GM18867 (cell line): ENCODE measurements around the gene CD8A.
"Not testable (repeated sequence)": the region's sequence is repeated elsewhere in the genome, so short reads cannot be mapped to it uniquely, and the experiment has no call there.

Experiments
- ATAC-seq: cut with Tn5 transposase; IDR thresholded peaks from one replicate; pipeline ENCODE4 v1.9.1; 2021; ENCODE audit warnings: mild to moderate bottlenecking, moderate library complexity; ENCODE audit not compliant: unreplicated experiment

The CD8A gene

DNA sequence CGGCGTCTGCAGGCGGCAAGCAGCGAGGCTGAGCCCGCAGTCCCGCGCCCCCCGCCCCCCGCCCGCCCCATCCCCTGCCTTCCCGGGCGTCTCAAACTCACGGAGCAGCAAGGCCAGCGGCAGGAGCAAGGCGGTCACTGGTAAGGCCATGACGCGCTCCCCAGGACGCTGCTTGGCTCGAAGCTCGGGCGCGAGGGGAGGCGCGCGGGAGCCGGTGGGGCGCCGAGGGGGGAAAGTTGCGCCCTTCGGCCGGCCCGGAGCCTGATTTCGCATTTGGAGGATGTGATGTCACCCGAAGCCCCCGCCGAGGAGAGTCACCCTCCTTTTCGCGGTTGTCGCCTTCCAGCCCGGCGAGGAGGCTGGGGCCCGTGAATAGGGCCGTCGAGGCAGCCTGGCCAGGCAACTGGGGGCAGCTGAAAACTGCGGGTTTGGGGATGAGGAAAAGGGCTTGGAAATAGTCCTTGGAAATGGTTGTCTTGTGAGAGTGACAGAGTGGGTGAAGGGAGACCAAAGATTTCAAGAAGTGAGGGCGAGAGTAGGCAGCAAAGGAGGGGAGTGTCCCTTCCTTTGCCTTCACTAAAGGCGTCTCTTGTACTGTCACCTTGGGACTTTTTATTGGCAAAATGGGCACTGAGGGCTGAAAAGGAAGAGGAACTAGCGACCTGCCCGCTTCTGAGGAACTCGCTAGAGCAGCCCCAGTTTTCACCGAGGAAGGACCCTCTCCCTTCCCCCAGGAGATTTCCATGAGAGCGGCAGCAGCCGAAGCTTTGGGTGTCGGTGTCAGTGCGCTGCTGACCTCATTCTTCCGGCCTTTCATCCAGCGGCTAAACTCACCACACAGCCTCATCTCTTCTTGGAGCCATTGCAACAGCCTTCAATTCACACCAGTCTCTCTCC is at the start of gene CD8A:
CD8A (minus strand) TSS at position 238 of the 897 bp plus-strand sequence; CDS start at position 150, 88 bp downstream.
- ATAC-seq, result no peak

DNA sequence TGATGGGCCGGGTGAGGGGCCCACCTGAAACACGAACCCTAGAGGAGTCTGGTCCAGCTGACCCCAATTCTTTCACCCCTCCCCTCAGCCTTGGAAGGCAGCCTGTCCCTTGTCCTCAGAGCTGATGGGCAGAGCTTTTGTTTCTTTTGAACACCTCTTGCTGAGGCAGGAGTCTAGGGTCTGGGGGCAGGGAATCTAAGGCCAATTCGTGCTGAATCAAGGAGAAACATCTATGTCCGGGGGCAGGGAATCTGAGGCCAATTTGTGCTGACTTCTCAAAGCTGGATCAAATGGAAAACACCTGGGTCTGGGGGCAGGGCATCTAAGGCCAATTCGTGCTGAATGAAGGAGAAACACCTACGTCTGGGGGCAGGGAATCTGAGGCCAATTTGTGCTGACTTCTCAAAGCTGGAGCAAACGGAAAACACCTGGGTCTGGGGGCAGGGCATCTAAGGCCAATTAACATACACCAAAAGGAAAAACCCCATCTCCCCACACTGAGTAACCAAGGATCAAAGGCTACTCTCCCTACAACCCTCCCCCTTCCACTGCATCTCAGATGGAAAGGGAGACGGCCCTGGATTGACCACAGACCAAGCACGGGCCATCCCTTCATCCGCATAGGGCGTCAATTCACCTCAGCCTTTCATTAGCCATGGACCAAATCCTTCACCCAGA is 49.3 kb upstream of the CD8A start:
- ATAC-seq, result not testable (repeated sequence)

DNA sequence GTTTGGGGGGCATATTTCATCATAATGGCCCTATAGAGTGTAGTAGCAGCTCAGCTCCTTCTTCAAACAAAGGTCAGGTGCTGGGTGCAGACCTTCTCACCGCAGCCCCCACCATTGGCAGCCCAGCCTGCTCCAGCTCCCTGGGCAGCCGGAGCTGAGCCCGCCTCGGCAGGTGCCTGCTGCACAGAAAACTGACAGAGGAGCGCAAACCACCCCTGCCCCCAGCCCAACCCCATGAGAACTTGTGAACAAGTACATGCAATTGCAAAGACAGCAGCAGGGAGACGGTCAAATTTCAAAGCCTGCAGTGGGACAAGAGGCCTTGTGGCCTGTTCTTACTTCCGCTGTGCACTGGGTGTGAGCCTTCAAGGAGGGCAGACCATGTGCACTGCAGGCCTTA is 48.7 kb upstream of the CD8A start:
- ATAC-seq, result not testable (repeated sequence)

DNA sequence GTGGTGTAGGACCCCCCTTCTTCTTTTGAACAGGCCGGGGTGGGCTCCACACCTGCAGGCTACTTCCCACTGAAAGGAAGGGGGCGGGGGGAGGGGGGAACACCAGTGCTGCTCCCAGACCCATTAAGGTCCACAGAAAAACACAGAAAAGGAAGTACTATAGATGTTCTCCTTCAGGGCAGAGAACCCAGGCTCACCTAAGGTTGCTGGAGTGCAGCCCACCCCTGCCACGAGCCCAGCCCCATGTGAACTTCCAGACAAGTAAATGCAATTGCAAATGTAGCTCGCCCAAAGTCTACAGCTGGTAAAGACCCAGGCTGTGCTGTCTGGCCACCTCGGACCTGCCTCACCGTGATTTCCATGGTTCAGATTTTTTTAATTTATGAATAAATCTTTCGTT is 47.0 kb upstream of the CD8A start:
- not testable (repeated sequence) for ATAC-seq

DNA sequence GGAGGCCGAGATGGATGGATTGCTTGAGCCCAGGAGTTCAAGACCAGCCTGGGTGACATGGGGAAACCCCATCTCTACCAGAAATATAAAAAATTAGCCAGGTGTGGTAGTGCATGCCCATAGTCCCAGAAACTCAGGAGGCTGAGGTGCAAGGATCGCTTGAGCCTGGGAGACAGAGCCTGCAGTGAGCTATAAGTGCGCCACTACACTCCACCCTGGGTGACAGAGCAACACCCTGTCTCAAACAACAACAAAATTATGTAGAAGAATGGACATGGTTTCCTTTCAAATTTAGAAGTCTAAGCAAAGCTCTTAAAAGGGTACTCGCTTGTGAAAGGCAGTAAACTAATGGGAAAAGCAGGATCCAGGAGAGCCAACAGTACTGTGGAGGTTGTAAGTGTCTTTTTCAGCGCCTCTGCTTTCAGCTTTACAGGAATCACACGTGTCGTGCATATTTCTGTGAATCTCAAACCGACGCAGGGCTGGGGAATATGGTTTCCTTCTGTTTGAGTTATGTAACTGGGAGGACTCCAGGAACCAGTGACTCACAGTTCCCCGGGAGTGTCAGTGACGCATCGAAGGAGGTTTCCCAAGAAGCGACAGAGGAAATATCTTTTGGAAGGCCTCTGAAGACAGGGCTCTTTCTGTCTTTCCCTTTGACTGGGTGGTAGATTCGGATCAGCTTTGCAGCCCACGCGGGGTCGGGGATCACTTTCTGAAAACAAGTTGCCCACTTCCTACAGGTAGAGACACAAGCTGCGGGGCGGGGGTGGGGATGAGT is 46.4 kb upstream of the CD8A start:
- ATAC-seq, result not testable (repeated sequence)

DNA sequence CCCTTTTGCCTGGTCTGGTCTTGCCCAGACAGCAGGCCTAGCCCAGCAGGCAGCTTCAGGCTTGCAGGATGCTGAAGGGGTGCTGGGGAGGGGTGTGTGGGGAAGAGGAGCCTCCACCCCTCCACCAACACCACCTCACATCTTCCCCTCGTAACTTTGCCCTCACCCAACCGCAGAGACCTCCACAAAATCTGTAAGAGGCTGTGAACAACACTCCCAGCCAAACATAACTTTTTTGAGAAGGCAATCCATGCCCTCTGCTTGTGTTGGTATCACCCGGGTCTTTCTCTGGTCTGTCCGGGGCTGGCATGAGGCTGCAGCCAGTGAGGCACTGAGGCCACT is 44.8 kb upstream of the CD8A start:
- not testable (repeated sequence) for ATAC-seq

DNA sequence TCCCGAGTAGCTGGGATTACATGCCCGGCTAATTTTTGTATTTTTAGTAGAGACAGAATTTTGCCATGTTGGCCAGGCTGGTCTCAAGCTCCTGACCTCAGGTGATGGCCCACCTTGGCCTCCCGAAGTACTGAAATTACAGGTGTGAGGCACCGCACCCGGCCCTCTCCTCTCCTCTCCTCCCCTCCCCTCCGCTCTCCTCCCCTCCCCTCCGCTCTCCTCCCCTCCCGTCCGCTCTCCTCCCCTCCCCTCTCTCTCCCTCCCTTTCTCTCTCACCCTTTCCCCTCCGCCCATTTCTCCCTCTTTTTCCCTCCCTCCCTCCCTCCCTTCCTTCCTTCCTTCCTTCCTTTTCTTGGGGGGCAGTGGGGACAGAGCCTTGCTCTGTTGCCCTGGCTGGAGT is 42.6 kb upstream of the CD8A start:
- no peak for ATAC-seq

DNA sequence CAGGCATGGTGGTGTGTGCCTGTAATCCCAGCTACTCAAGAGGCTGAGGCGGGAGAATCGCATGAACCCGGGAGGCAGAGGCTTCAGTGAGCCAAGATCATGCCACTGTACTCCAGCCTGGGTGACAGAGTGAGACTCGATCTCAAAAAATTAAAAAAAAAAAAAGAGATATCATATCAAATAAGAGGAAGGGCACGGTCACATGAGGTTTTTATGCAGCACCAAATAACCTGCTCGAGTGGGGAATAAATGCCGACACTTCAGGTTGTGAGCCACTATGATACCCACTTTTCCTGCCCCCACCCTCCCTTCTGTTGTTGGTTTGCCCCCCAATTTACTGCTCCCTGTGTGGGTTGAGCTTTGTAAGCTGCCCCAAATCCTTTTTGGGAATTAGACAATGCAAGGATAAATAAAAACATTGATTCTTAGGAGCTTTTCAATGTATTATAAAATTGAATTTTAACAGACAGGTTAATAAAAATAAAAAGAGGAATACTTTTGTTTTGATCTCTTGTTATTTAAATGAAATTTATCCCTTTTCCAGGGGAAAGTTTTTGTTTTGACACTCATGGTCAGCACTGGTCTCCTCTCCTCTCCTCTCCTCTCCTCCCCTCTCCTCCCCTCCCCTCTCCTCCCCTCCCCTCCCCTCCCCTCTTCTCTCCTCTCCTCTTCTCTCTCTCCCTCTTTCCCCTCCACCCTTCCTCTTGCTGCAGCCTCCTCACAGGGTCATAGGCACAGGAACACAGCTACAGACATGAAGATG is 41.8 kb upstream of the CD8A start:
- ATAC-seq, result no peak

DNA sequence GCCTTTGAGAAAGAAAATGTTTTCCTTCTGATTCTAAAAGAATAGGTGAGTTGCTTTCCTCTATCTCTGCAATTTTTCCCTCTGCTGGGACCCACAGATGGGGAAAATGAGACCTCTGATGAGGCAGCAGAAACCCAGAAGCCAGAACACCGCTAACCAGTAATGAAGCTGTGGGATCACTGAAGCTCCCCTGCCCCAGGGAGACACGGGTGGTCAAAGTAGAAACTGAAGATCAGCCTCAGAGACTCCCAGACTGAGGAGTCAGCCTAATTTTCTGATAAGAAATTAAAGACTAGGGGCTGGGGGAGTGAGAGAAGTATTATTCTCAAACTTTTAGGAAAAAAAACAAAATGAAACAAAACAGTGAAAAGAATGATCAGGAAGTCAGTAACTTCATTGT is 40.8 kb upstream of the CD8A start:
- no peak for ATAC-seq

DNA sequence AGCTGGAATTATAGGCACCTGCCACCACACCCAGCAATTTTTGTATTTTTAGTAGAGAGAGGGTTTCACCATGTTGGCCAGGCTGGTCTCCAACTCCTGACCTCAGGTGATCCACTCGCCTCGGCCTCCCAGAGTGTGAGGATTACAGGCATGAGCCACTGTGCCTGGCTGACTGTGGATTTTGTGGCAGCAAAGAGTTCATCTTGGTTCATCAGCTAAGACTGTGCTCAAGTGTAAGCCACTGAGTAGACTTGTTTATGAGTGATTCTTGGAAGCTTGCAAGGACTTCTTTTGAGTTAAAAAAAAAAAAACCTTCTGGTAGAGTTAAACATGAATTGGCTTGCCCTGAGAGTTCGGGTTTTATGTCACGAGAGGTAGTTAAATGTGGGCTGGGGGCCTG is 36.2 kb upstream of the CD8A start:
- ATAC-seq, result no peak

DNA sequence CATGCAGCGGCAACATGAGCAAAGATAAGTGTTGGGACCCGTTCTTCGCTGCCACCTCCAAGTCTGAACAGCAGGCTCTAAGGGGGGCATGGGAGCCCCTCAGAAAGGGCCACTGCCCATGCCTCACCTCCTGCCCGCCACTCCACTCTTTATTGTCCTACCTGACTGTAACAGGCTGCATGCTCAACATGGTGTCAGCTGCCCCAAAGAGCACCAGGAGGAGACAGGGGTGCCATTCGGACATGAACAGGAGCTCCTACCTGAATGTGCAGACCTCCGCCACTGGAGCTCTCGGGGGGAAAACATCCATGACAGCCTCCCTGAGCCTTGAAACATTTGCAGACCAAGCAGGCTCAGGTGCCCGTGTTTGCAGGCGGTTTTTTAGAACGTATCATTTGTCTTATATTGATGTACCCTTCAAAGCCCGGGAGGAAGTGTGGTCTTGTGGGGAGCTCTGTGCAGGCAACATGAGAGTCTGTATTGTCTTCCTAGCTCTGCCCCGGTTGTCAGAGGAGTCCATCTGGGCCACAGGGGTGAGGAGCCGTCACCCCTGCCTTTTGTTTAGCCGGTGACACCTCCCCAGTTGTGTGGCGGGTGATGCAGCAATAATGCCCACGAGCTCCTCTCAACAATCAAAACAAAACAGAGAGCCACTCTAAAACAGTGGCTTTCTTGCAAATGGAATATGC is 35.1 kb upstream of the CD8A start:
- ATAC-seq, result no peak

DNA sequence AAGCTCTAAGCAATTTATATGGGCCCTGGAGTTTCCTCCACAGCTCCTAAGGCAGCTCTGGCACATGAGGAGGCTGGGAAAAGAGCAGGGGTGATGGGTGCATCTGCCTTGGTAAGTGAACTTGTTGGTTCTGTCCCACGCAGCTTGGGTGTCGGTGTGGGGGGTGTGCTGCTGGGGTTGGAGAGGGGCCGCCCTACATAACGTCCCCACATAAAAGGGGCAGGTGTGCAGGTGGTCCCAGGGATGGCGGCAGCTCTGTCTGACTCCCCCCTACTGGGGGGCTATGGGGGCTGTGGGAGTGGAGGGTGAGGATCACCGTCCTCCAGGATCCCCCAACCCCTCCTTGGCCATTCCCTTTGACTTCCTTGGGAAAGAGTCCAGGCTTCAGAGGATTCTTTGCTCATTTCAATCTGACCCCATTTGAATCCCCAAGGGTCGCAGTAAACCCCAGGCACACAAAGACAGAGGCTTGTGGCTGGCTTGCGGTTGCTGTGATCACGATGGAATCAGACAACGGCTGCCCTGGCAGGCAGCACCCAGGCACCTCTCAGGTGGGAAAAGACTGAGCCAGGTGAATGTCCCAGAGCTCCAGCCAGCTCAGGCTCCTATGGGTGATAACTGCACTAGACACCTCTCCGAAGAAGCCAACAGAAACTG is 34.5 kb upstream of the CD8A start:
- no peak for ATAC-seq

DNA sequence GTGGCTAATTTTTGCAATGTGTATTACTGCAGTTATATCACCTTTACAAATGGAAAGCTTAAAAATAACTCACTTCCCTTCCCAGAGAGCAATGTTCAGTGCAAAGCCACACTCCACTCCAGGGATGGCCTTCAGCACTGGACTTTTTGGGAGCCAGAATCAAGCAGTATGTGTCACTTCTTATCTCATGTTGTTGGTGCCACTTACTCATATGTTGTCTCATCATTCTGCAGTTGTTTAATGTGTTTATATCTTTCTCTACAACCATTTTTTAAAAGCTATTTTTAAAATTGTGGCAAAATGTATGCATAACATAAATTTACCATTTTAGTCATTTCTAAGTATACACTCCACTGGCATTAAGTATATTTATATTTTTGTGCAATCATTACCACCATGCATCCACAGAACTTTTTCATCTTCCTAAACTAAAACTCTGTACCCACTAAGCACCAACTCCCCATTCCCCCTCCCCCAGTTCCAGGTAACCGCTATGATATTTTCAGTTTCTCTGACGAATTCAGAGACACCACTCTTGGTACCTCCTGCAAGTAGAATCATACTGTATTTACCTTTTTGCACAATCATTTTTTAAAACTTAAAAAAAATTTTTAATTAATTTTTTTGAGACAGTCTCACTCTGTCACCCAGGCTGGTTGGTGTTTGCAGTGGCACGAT is 32.1 kb upstream of the CD8A start:
- ATAC-seq, result no peak

DNA sequence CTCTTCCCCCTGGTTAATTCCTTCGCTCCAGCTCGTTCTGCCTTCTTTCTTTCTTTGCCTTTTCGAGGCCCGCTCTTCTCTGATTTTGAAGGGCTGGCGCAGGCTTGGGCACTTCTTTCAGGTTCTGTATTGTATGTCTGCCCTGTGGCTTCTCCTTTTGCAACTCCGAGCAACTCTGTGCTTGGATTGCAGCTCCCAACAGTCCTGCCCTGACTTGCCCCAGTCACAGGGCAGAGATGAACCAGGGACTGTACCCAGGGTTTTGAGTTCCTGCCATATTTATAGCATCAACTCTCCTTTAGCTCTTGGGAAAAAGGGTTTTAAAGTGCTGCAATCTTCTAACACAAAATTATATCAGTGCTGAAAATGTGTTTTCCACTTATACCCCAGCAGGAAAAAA is 31.1 kb upstream of the CD8A start:
- no peak for ATAC-seq

DNA sequence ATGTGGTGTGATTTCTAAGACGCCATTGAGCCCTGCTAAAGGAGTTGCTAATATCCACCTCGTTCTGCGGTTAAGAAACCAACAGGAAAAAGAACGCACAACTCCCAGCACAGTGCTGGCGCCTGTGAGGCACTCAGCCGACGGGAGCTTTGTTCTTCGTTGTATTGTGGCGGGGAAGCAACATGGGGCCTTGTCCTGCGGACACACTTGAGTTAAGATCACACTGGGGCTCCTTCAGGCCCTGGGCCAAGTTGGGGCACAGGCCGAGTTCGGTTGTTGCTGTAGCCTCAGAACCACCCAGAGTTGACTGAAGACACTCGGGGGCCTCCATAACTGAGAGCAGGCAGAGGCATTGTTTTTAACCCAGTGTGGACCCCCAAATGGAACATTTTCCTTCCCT is 30.6 kb upstream of the CD8A start:
- ATAC-seq, result no peak

DNA sequence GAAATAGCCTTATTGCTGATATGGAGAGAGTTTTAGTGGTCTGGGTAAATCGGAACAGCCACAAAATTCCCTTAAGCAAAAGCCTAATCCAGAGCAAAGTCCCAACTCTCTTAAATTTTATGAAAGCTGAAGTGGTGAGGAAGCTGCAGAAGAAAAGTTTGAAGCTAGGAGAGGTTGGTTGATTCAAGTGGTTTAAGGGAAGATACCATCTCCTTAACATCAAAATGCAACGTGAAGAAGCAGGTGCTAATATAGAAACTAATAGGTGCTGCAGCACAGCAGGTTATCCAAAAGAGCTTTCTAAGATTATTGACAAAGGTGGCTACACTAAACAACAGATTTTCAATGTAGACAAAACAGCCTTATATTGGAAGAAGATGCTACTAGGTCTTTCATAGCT is 28.2 kb upstream of the CD8A start:
- no peak for ATAC-seq

DNA sequence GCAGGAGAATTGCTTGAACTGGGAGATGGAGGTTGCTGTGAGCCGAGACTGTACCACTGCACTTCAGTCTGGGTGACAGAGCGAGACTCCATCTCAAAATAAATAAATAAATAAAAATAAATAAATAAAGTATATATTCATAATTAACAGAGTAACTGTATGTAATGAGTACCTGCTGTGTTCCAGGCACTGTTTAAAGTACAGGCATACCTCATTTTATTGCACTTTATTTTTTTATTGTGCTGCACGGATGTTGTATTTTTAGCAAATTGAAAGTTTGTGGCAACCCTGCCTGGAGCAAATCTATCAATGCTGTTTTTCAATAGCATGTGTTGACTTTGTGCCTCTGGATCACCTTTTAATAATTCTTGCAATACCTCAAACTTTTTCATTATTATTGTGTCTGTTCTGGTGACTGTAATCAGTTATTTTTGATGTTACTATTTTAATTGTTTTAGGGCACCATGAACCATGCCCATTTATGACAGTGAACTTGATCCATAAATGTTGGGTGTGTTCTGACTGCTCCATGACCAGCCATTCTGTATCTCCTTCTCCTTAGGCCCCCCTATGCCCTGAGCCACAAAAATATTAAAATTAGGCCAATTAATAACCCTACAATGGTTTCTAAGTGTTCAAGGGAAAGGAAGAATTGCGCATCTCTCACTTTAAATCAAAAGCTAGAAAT is 27.5 kb upstream of the CD8A start:
- no peak for ATAC-seq

DNA sequence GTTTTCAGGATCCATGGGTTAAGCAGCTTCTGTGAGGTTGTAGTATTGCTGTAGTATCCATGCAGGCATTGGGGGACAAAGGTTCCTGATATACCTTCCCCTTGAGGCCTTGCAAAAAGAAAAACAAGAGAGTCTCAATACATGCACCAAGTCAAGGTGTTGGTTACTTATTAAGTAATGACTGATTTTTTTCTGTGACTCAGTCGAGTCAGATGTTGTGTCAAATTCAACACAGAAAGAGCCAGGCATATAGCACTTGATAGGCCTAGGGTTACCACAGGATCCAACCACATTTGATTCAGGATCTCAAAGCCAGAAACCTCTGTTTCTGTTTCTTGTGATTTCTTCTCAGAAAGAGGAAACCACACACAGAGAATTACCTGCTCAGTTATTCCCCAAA is 24.9 kb upstream of the CD8A start:
- ATAC-seq, result no peak
